ENCODE data around the gene LINC01488. TPM values are rescaled to one million over a fixed set of nuclear protein-coding genes. Genes with fewer than 3 reads are reported as not detected.

LINC01488 gene
- polyA plus RNA-seq, 2 donors: 0.02 TPM; not detected in 1

DNA sequence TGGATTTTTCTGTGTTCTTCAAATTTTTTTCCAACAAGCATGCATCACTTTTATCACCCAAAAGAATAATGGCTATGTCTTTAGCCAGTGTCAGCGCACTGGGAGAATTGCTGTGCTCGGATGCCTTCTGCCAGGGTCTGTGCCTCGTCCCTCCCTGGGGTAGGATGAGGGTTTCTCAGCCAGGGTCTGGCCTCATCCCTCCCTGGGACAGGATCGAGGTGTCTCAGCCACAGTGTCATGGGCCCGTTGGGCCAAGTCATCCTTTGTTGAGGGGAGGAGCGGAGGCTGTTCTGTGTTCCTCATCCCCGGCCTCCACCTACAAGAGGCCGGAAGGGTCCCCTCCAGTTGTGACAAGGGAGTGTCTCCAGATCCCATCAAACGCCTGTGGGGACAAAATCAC, 22.7 kb downstream of the LINC01488 start:
- H3K4me1 ChIP-seq (ENCODE audit: control insufficient read depth in 2 of 2, insufficient read depth in 2 of 2, low read length in 1 of 2): peaks cover 5 to 9% of the 10 kb centered on the region in 2 donors
- no peaks in the 10 kb centered on the region for H3K9me3 ChIP-seq (ENCODE audit: control insufficient read depth in 2 of 2, insufficient read depth in 1 of 2, low read depth in 1 of 2, low read length in 1 of 2)
- H3K36me3 ChIP-seq (ENCODE audit: control insufficient read depth in 2 of 2, insufficient read depth in 2 of 2, low read length in 1 of 2): no peaks in the 10 kb centered on the region
- WGBS, 2 donors: 90 to 91% methylated on average over 9 of the region's 9 CpGs
- H3K27ac ChIP-seq (ENCODE audit: low read depth in 2 of 2, low read length in 1 of 2): no peak overlapping the region
- no peaks in the 10 kb centered on the region for H3K27me3 ChIP-seq (ENCODE audit: control insufficient read depth in 1 of 2, insufficient read depth in 2 of 2, low read length in 2 of 2)
- no peak overlapping the region for H3K4me3 ChIP-seq (ENCODE audit: low read depth in 1 of 2, low read length in 2 of 2)

DNA sequence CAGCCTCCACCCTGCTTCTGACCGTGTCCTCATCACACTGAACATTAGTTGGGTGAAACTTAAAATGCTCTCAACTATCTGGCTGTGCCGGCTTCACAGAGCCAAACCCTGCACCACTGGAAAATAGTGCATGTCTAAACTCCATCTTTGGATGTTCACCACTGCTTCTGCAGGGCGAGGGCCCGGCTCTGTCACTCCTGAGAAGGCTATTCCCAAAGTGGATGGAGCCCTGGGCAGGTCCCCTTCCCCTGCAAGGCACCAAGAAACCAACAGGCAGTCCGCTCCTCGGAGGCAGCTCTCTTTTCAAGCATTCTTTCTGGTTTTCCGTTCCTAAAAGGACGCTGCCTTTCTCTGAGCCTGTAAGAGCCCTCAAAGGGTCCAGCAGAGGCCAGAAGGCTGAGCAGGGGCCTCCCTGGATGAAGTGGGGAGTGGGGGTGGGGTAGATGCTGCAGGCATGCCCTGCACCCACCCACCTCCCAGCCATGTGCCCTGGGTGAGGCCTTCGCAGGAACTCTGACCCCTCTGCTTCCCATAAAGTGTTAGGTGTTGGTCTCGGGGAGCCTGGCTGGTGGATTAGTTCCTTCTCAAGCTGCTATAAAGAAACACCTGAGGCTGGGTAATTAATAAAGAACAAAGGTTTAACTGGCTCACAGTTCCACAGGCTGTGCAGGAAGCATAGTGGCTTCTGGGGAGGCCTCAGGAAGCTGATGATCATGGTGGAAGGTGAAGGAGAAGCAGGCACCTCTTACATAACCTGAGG, 23.3 kb downstream of the LINC01488 start:
- Histone ChIP-seq H3K4me1 (ENCODE audit: control insufficient read depth in 2 of 2, insufficient read depth in 2 of 2, low read length in 1 of 2) (peaks cover 5 to 9% of the 10 kb centered on the region in 2 donors), H3K36me3 (ENCODE audit: control insufficient read depth in 2 of 2, insufficient read depth in 2 of 2, low read length in 1 of 2) (no peaks in the 10 kb centered on the region), H3K4me3 (ENCODE audit: low read depth in 1 of 2, low read length in 2 of 2) (no peak overlapping the region), H3K9me3 (ENCODE audit: control insufficient read depth in 2 of 2, insufficient read depth in 1 of 2, low read depth in 1 of 2, low read length in 1 of 2) (no peaks in the 10 kb centered on the region), H3K27ac (ENCODE audit: low read depth in 2 of 2, low read length in 1 of 2) (no peak overlapping the region), H3K27me3 (ENCODE audit: control insufficient read depth in 1 of 2, insufficient read depth in 2 of 2, low read length in 2 of 2) (no peaks in the 10 kb centered on the region)
- WGBS, 2 donors: 90 to 91% methylated on average over 10 of the region's 10 CpGs

DNA sequence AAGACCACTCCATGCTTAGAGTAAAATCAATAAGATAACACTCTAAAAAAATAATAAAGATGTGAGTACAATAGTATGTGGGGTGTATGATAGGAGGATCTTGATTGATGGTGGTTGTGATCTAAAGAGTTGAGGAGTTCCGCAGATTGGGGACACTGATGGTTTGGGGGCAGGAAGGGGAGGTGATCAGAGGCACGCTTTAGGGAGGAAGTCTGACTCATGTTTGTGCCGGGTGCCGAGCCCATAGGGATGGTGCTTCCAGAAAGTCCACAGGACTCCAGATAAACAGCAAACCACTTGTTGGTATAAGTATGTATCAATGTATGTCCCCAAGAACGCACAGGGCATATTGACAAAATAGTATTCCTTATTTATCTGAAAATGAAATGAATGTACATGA, 27.5 kb downstream of the LINC01488 start:
- no peaks in the 10 kb centered on the region for H3K36me3 ChIP-seq (ENCODE audit: control insufficient read depth in 2 of 2, insufficient read depth in 2 of 2, low read length in 1 of 2)
- 48 to 60% methylated on average over 5 of the region's 5 CpGs for WGBS, 2 donors
- peaks cover 0 to 4% of the 10 kb centered on the region in 2 donors for H3K4me1 ChIP-seq (ENCODE audit: control insufficient read depth in 2 of 2, insufficient read depth in 2 of 2, low read length in 1 of 2)
- H3K4me3 ChIP-seq (ENCODE audit: low read depth in 1 of 2, low read length in 2 of 2): no peak overlapping the region
- no peaks in the 10 kb centered on the region for H3K9me3 ChIP-seq (ENCODE audit: control insufficient read depth in 2 of 2, insufficient read depth in 1 of 2, low read depth in 1 of 2, low read length in 1 of 2)
- no peaks in the 10 kb centered on the region for H3K27me3 ChIP-seq (ENCODE audit: control insufficient read depth in 1 of 2, insufficient read depth in 2 of 2, low read length in 2 of 2)
- H3K27ac ChIP-seq (ENCODE audit: low read depth in 2 of 2, low read length in 1 of 2): no peak overlapping the region

GRCh38 chr11:69509381-69509780, 27.9 kb downstream of the LINC01488 start:
- H3K27me3 ChIP-seq (ENCODE audit: control insufficient read depth in 1 of 2, insufficient read depth in 2 of 2, low read length in 2 of 2): no peaks in the 10 kb centered on the region
- H3K4me3 ChIP-seq (ENCODE audit: low read depth in 1 of 2, low read length in 2 of 2): no peak overlapping the region
- H3K4me1 ChIP-seq (ENCODE audit: control insufficient read depth in 2 of 2, insufficient read depth in 2 of 2, low read length in 1 of 2): peaks cover 0 to 4% of the 10 kb centered on the region in 2 donors
- no peaks in the 10 kb centered on the region for H3K9me3 ChIP-seq (ENCODE audit: control insufficient read depth in 2 of 2, insufficient read depth in 1 of 2, low read depth in 1 of 2, low read length in 1 of 2)
- no peak overlapping the region for H3K27ac ChIP-seq (ENCODE audit: low read depth in 2 of 2, low read length in 1 of 2)
- WGBS, 2 donors: 91 to 94% methylated on average over 7 of the region's 7 CpGs
- H3K36me3 ChIP-seq (ENCODE audit: control insufficient read depth in 2 of 2, insufficient read depth in 2 of 2, low read length in 1 of 2): no peaks in the 10 kb centered on the region

GRCh38 chr11:69509846-69510390, 28.5 kb downstream of the LINC01488 start:
- no peaks in the 10 kb centered on the region for H3K9me3 ChIP-seq (ENCODE audit: control insufficient read depth in 2 of 2, insufficient read depth in 1 of 2, low read depth in 1 of 2, low read length in 1 of 2)
- no peaks in the 10 kb centered on the region for H3K36me3 ChIP-seq (ENCODE audit: control insufficient read depth in 2 of 2, insufficient read depth in 2 of 2, low read length in 1 of 2)
- 85 to 87% methylated on average over 10 of the region's 10 CpGs for WGBS, 2 donors
- H3K27me3 ChIP-seq (ENCODE audit: control insufficient read depth in 1 of 2, insufficient read depth in 2 of 2, low read length in 2 of 2): no peaks in the 10 kb centered on the region
- H3K4me3 ChIP-seq (ENCODE audit: low read depth in 1 of 2, low read length in 2 of 2): no peak overlapping the region
- peaks cover 0 to 4% of the 10 kb centered on the region in 2 donors for H3K4me1 ChIP-seq (ENCODE audit: control insufficient read depth in 2 of 2, insufficient read depth in 2 of 2, low read length in 1 of 2)
- no peak overlapping the region for H3K27ac ChIP-seq (ENCODE audit: low read depth in 2 of 2, low read length in 1 of 2)

DNA sequence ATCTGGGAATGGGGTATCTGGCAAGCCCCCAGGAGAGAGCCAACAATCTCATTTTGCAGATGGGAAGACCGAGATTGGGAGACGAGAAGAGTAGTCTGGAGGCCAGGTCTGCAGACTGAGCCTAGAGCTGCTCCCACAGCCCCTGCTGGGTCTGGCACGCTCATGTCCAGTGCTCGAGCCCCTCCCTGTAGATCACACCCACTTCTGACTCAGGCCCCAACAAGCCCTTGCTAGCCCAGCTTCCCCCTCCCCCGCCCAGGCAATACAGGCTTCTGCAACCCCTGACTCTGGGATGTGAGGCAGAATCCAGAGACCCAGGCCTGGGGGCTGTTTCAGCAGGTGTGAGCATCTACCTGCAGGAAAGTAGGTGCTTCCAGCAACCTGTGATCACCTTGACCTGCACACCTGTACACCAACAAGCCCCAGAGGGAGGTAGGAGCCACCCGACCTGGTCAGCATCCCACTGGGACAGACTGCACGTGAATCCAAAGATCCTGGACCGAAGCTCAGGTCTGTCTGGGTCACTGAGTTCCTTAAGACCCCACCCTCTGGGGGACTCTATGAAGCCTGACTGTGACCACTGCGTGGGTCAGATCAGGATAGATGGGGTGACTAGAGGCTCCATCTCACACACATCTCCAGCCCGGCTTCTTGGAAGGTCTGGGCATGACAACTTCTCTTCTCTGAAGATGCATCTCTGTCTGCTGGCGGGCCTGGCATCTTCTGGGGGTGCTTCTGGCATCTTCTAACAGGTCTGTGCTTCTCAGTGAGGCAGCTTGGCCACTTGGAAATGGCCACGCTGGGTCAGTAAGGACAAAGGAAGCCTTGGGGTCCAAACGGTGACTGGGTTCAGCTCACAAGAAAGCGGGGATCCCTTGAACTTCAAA, 29.3 kb downstream of the LINC01488 start:
- H3K4me3 ChIP-seq (ENCODE audit: low read depth in 1 of 2, low read length in 2 of 2): no peak overlapping the region
- peaks cover 0 to 4% of the 10 kb centered on the region in 2 donors for H3K4me1 ChIP-seq (ENCODE audit: control insufficient read depth in 2 of 2, insufficient read depth in 2 of 2, low read length in 1 of 2)
- no peaks in the 10 kb centered on the region for H3K36me3 ChIP-seq (ENCODE audit: control insufficient read depth in 2 of 2, insufficient read depth in 2 of 2, low read length in 1 of 2)
- 83% methylated on average over 14 of the region's 14 CpGs for WGBS, 2 donors
- H3K9me3 ChIP-seq (ENCODE audit: control insufficient read depth in 2 of 2, insufficient read depth in 1 of 2, low read depth in 1 of 2, low read length in 1 of 2): no peaks in the 10 kb centered on the region
- H3K27ac ChIP-seq (ENCODE audit: low read depth in 2 of 2, low read length in 1 of 2): no peak overlapping the region
- no peaks in the 10 kb centered on the region for H3K27me3 ChIP-seq (ENCODE audit: control insufficient read depth in 1 of 2, insufficient read depth in 2 of 2, low read length in 2 of 2)

GRCh38 chr11:69511358-69512055, 30.0 kb downstream of the LINC01488 start:
- Histone ChIP-seq H3K36me3 (ENCODE audit: control insufficient read depth in 2 of 2, insufficient read depth in 2 of 2, low read length in 1 of 2) (no peaks in the 10 kb centered on the region), H3K4me3 (ENCODE audit: low read depth in 1 of 2, low read length in 2 of 2) (no peak overlapping the region), H3K27ac (ENCODE audit: low read depth in 2 of 2, low read length in 1 of 2) (no peak overlapping the region), H3K9me3 (ENCODE audit: control insufficient read depth in 2 of 2, insufficient read depth in 1 of 2, low read depth in 1 of 2, low read length in 1 of 2) (no peaks in the 10 kb centered on the region), H3K27me3 (ENCODE audit: control insufficient read depth in 1 of 2, insufficient read depth in 2 of 2, low read length in 2 of 2) (no peaks in the 10 kb centered on the region), H3K4me1 (ENCODE audit: control insufficient read depth in 2 of 2, insufficient read depth in 2 of 2, low read length in 1 of 2) (peaks cover 0 to 4% of the 10 kb centered on the region in 2 donors)
- 71 to 78% methylated on average over 21 of the region's 21 CpGs for WGBS, 2 donors

DNA sequence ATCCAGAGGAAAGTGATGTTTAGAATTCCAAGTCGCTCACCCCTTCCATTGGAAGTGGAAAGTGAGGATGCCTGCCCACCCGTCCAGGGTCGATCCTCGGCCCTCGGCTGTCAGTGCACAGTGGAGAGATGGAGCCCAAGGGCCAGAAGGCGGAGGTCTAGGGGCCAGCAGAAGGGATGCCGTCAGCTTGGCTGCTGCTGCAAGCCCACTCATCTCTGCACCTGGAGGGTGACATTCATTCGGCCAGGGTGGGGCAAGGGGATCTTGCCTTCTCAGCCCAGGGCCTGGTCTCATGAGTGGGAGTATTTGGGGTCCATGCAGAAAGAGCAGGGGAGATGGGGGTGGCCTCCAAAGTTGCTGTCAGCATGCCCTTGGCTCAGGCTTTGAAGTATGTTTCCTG, 30.7 kb downstream of the LINC01488 start:
- Histone ChIP-seq H3K36me3 (ENCODE audit: control insufficient read depth in 2 of 2, insufficient read depth in 2 of 2, low read length in 1 of 2) (no peaks in the 10 kb centered on the region), H3K27me3 (ENCODE audit: control insufficient read depth in 1 of 2, insufficient read depth in 2 of 2, low read length in 2 of 2) (no peaks in the 10 kb centered on the region), H3K9me3 (ENCODE audit: control insufficient read depth in 2 of 2, insufficient read depth in 1 of 2, low read depth in 1 of 2, low read length in 1 of 2) (no peaks in the 10 kb centered on the region), H3K27ac (ENCODE audit: low read depth in 2 of 2, low read length in 1 of 2) (no peak overlapping the region), H3K4me1 (ENCODE audit: control insufficient read depth in 2 of 2, insufficient read depth in 2 of 2, low read length in 1 of 2) (peaks cover 0 to 4% of the 10 kb centered on the region in 2 donors), H3K4me3 (ENCODE audit: low read depth in 1 of 2, low read length in 2 of 2) (no peak overlapping the region)
- WGBS, 2 donors: 88 to 91% methylated on average over 8 of the region's 8 CpGs

DNA sequence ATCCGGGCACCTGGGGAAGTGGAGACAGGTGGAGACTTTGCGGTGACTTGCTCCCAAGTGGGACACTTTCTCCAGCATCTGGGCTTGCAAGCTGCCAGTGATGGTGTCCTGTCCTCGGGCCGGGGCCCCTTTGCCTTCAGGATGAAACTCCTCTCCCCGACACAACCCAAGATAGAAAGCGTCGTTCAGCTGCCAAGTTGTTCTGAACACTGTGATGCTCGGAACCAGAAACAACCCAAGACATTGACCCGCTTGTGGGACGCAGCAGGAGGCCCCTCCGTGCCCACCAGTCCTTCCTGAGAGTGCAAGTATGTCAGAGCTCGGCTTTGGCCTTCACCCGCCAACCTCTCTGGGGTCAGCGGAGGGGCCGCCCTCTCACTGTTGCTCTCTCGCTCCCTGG, 31.3 kb downstream of the LINC01488 start:
- peaks cover 0 to 4% of the 10 kb centered on the region in 2 donors for H3K4me1 ChIP-seq (ENCODE audit: control insufficient read depth in 2 of 2, insufficient read depth in 2 of 2, low read length in 1 of 2)
- WGBS, 2 donors: 85 to 88% methylated on average over 16 of the region's 16 CpGs

More for the DNA sequence above, 31.3 kb downstream of the LINC01488 start:
- H3K36me3 ChIP-seq (ENCODE audit: control insufficient read depth in 2 of 2, insufficient read depth in 2 of 2, low read length in 1 of 2): no peaks in the 10 kb centered on the region
- H3K4me3 ChIP-seq (ENCODE audit: low read depth in 1 of 2, low read length in 2 of 2): no peak overlapping the region
- H3K27ac ChIP-seq (ENCODE audit: low read depth in 2 of 2, low read length in 1 of 2): no peak overlapping the region
- no peaks in the 10 kb centered on the region for H3K27me3 ChIP-seq (ENCODE audit: control insufficient read depth in 1 of 2, insufficient read depth in 2 of 2, low read length in 2 of 2)
- H3K9me3 ChIP-seq (ENCODE audit: control insufficient read depth in 2 of 2, insufficient read depth in 1 of 2, low read depth in 1 of 2, low read length in 1 of 2): no peaks in the 10 kb centered on the region
